G401 (cell line): ENCODE measurements around the gene TNFRSF1A. TPM values are rescaled to one million over a fixed set of nuclear protein-coding genes. Genes with fewer than 3 reads are reported as not detected.
"Not testable (repeated sequence)": the region's sequence is repeated elsewhere in the genome, so short reads cannot be mapped to it uniquely, and the experiment has no call there.

ENCODE experiments used
- DNase-seq: peaks from one replicate; pipeline ENCODE4 v3.0.0-alpha.2; 2015; ENCODE audit warnings: low spot score
- in situ Hi-C: cut with HindIII; loops from 2 replicates; pipeline ENCODE4 v1.10.0; 2016; ENCODE audit warnings: low sequenced_read_pairs, mixed read lengths
- total RNA-seq: library from RNA; depleted of rRNA; stranded (reverse); fragments of >200 nt; shearing (Covaris generic); gene quantifications from 2 replicates; pipeline ENCODE4 v1.2.3, GENCODE V29; 2014

TNFRSF1A gene
- total RNA-seq, 1 experiment from 2014 or later: 118 TPM

DNA sequence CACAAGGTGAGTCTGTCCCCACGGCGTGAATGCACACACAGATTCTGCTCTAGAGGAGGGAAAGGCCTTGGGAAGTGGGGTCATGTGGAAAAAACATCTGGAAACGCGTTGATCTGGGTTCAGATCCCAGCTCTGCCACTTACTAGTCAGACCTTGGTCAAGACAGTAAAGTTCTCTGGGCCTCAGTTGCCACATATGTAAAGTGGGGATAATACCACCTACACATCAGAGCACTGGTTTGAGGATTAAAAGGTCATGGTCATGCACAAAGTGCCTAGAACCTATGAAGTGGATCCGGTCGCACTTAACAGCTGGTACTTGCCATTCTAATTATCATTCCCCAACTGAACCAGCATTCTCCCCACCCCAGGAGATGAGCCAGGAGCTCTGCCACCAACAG is 26.7 kb downstream of the TNFRSF1A start:
- DNase-seq: no peak
- in situ Hi-C loops: no loop called here

GRCh38 chr12:6314776-6315175 is 27.1 kb downstream of the TNFRSF1A start:
- no peak for DNase-seq
- in situ Hi-C loops: no loop called here

- in situ Hi-C loops: no loop called here
- no peak for DNase-seq
Measured at GRCh38 chr12:6313326-6313940, 28.4 kb downstream of the TNFRSF1A start.

DNA sequence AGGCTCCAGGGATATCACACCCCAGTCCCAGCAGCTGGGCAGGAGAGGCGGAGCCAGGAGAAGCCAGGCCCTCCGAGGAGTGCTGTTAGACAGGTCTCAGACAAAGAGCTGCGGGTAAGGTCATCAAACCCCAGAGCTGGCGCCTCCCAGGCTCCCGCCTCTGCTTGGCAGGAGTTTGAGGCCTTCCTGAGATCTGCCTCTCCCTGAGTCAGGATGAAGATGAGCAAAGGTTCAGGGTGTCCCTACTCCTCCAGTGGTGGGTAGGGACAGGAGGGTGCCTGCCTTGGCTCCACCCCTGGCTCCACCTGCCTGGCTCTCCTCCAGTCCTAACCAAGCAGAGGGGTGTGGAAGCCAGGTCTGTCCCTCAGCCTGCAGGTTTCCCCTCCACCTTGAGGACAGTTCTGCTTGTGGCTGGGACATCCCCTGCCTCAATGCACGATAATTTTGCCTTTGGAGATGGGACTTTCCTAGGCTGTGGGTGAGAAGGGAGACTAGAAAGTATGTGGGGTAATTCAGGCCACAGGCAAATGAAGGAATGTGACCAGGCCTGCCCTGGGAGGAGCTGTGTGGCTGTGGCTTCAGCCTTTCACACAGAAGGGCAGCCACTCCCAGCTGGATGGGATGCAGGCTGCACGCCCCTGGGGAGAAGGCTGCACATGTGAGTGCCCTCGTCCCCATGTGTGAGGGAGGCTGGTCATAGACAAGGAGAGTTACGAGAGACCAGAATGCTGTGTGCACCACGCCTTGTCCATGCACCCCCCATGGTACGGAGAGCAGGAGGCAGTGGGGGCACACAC is 29.1 kb downstream of the TNFRSF1A start:
- DNase-seq: no peak
- in situ Hi-C loops: no loop called here

- DNase-seq: no peak
- in situ Hi-C loops: no loop called here
Measured at GRCh38 chr12:6311822-6312528, 29.9 kb downstream of the TNFRSF1A start.

- no peak for DNase-seq
- in situ Hi-C loops: no loop called here
Measured at GRCh38 chr12:6310771-6311610, 30.9 kb downstream of the TNFRSF1A start.

- no peak for DNase-seq
- in situ Hi-C loops: no loop called here
Measured at GRCh38 chr12:6307529-6307928, 34.3 kb downstream of the TNFRSF1A start.

DNA sequence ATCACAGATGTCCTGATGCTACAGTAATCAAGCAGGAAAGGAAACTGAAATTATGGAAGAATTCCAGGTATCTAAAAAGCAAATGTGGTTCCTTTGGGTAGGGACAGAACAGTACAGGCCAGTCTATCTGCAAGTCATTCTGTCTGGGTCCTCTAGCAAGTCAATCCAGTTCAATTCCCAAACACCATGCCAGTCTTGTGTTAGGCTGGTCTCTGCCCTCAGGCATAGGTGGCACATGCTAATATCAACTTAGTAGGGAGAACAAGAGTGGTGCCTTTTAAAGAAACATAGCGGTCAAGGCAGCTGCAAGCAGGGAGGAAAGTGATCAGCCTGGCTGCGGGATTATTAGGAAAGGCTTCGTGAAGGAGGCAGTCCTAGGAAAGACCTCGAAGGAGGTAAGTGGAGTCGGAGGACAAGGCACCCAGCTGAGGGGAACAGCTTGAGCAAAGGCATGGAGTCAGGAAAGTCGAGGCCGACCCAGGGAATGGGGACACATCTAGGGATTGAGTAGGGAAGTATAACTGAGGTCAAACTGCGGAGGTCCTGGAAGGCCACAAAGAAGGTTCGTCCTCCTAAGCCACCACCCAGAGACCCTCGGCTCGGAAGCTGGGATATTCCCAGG is 35.2 kb downstream of the TNFRSF1A start:
- in situ Hi-C loops: no loop called here
- no peak for DNase-seq

DNA sequence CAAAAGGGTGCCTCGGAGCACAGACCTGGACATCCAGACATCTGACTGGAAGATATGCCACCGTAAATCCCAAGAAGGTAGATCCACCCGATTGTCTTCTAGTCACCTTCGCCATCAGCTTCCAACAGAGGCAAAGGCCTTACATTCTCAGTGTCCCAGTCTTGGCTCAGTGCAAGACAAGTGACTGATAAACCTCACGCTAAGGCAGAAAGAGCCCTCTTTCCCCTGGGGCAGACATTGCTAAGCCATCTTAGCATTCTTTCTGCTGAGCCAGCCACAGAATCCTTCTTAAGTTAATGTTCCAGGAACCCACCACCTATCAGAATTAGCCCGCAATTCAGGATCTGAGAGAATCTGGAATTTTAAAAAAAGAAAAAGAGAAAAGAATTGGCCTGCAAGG is 35.7 kb downstream of the TNFRSF1A start:
- in situ Hi-C loops: no loop called here
- no peak for DNase-seq

DNA sequence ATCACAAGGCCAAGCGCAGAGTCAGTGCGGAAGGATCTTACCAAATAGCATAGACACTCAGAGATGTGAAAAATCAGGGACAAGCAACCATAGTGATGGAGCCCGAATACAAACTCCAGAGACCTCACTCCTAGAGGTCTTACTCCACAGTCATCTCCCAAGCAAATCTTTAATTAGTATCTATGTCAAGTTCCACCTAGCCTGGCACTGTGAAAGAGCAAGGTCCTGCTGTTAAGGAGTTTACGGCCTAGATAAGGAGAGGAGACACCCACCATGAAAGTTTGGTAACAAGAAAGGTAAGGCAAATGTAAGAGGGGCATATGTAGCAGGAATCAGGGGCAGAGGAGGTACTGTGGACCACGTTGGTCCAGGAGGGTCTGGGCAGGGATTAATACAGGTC is 38.8 kb downstream of the TNFRSF1A start:
- in situ Hi-C loops: no loop called here

GRCh38 chr12:6302621-6303020 is 39.3 kb downstream of the TNFRSF1A start:
- no peak for DNase-seq
- in situ Hi-C loops: no loop called here

More for the DNA sequence above, 38.8 kb downstream of the TNFRSF1A start:
- no peak for DNase-seq

- in situ Hi-C loops: no loop called here
- DNase-seq: no peak
Measured at GRCh38 chr12:6301721-6302120, 40.2 kb downstream of the TNFRSF1A start.

DNA sequence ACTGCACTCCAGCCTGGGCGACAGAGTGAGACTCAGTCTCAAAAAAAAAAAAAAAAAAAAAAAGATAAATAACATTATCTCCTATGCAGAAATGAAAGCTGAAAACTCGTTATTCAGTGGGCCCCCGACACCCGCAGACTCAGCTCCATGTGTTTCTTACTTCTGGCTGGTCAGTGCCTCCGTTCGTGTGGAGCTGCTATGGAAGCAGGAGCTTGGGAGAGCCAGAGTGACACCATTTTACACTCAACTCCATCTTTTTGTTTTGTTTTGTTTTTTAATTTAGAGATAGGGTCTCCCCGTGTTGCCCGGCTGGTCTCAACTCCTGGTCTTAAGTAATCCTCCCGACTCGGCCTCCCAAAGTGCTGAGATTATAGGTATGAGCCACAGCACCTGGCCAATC is 44.7 kb downstream of the TNFRSF1A start:
- no peak for DNase-seq
- in situ Hi-C loops: no loop called here

DNA sequence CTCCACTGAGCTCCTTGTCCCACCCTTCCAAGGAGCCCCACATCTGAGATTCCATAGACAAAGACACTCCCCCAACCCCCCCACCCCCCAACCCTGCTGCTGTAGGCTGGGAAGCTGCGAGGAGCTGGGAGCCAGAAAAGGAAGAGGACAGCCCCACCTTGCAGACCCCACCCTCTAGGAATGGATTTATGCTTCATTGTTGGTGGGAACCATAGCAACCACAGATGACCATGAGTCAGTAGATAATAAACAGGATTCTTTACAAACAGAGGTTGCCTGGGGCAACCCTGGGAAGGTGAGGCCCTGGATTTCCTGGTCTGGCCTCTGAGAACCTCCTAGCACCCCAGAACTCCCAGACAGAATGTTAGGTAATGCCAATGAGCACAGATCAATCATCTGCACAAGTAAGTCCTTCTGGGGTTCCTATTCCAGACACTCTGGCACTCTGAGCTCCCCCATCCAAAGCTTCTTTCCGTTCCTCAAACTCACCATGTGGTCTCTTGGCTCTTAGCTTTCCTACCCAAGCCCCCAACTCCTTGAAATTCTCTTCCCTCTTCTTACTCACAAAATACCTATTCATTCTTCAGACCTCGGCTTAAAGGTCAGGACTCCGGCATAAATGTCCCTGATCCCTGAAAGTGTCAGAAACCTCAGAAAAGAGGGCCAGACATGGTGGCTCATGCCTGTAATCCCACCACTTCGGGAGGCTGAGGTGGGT is 46.6 kb downstream of the TNFRSF1A start:
- in situ Hi-C loops: no loop called here
- no peak for DNase-seq

DNA sequence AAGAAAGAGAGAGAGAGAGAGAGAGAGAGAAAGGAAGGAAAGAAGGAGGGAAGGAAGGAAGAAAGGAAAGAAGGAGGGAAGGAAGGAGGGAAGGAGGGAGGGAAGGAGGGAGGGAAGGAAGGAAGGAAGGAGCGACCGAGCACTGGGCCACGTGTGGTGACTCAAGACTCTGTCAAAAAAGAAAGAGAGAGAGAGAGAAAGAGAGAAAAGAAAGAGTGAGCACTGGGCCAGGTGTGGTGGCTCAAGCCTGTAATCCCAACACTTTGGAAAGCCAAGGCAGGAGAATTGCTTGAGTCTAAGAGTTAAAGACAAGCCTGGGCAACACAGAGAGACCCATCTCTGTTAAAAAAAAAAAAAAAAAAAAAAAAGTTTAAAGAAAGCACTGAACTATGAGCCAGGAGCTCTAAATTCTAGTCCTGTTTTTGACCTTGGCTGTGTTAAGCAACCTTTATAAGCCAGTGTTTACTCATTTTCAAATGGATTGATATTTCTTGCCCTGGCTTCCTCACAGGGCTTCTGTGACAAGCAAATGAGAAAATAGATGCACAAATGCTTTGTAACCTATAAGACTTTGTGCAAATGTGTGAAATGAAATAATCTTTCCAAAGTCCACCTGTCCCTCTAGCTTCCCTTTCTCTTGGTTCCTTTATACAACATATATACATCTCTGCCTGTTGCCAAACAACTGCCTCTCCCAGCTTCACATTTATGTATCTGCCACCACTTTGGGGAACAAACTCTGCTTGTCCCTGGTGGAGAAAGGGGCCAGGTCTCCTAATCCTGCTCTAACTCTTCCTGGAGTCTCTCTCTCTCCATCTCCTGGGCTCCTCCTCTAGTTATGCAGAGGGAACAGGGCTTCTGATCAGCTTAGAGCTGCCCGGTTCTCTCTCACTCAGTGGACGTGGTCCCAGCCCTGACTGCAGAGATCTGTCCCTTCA is 47.5 kb downstream of the TNFRSF1A start:
- in situ Hi-C loops: no loop called here

GRCh38 chr12:6292606-6293005 is 49.3 kb downstream of the TNFRSF1A start:
- no peak for DNase-seq
- in situ Hi-C loops: no loop called here

More for the DNA sequence above, 47.5 kb downstream of the TNFRSF1A start:
- DNase-seq: no peak

DNA sequence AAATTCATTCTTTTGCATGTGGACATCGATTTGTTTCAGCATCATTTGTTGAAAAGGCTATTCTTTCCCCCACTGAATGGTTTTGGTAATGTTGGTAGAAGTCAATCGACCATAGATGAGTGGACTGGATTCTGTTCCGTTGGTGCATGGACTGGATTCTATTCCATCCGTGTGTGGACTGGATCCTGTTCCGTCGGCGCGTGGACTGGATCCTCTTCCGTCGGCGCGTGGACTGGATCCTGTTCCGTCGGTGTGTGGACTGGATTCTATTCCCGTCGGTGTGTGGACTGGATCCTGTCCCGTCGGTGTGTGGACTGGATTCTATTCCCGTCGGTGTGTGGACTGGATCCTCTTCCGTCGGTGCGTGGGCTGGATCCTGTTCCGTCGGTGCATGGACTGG is 52.0 kb downstream of the TNFRSF1A start:
- in situ Hi-C loops, DNase-seq: not testable (repeated sequence)
